ENCODE measurements around the gene XPC.
A peak's percentile ranks its signal among the peaks of the same experiment; 100 is the strongest.

XPC gene

GRCh38 chr3:14169871-14170270 lies 8.5 kb downstream of the XPC start:
- no peak for DNase-seq

DNA sequence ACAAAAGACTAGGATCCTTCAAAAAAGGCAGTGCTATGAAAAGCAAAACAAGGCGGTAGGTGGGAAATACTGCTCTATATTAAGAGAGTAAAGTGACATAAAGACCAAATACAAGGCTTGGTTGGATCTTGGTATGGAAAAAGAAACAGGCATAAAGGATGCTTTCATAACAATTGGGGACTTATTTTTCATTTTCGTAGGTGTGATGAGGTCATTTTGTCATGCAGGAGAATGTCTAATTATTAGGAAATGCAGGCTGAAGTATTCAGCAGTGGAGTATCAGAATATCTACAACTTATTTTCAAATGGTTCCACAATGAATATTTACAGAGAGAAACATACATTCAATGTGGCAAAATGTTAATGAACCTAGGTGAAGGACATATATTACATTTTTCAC lies 9.0 kb downstream of the XPC start:
- peak; percentile 12 to 53 for DNase-seq

DNA sequence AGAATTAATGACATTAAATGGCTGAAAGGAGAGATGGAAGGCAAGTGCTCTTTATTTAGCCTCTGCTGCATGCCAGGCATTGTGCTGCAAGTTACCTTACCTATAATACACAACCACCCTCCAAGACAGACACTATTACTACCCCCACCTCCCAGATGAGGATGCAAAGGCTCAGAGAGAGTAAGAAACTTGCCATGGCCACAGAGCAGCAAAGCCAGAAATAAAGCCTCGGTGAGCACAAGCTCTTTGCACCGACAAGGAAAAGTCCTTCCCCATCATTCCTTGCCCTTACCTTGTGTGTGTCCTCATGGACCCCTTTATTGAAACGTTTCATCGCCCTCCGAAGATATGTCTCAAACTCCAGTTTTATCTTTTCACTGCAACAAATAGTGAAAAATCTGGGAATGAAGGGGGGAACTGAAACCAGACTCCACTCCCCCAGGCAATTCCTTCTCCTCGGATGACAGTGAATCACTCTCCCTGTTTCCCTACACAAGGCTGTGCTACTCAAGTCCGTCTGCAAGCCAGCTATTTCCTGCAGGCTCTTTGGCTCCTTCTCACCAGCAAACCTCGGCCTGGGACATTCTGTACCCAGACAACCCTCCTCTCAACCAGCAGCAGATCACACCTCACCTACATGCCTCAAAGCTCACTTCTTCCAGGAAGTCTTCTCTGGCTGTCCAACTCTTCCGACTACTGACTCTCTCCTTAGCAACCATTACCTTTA lies 11.4 kb downstream of the XPC start:
- DNase-seq = peak in 1 of 2 donors; percentile 50

DNA sequence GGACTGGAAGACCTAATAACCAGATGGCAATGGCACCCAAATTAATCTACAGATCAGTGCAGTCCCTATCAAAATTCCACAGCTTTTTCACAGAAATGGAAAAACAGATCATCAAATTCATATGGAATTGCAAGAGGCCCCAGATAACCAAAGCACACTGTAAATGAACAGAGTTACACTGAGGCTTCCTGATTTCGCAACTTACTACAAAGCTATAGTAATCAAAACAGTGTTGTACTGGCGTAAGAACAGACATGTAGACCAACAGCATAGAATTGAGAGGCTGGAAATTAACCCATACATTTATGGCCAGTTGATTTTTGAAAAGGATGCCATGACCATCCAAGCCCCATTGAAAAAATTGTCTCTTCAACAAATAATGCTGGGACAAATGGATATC lies 16.2 kb downstream of the XPC start:
- DNase-seq = peak; percentile 17 to 40

DNA sequence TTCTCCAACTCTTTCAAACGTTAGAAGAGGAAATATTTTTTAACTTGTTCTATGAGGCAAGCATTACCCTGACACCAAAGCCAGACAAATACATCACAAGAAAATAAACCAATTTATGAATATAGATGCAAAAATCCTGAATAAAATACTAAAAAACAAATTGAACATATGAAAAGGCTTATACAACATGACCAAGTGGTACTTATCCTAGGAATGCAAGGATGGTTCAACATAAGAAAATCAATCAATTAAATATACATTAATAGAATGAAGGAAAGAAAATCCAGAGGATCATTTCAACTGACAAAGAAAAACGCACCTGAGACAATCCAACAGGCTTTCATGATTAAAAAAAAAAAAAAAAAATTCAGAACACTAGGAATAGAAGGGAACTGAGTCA lies 17.1 kb downstream of the XPC start:
- no peak for DNase-seq

DNA sequence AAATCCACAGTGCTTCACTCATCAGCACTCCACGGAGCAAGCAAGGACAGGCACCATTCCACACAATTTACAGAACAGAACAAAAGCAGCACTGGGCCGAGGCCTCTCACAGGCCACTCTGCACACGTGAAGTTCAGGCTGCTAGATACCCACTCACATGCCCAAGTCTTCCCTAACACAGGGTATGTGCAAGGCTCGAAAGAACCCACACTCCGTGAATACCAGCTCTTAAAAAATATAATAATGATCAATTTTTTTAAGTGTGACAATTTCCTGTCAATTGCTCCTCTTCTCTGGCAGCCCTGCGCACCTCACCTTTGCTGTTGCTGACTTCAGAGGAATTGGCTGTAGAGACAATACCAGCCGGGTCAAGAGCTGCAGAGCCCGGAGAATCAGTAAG lies 19.0 kb downstream of the XPC start:
- no peak for DNase-seq

DNA sequence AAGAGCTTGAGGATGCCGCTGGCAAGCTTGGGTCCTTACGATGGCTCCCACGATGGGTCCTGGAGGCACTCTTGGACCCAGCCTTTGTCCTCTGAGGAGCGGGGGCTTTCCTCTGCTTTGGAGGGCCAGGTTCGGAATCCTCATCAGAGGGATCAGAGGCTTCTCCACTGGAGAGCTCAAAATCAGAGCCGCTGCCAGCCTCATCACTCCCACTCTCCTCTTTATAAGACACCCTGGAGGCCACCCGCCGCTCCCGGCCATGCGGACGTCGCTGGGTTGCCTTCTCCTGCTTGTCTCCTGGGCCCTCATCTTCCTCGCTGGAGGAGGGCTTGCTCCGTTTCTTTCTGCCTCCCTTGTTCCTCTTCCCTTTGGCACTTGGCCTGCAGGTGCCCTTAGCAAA lies 20.0 kb downstream of the XPC start:
- no peak for DNase-seq

DNA sequence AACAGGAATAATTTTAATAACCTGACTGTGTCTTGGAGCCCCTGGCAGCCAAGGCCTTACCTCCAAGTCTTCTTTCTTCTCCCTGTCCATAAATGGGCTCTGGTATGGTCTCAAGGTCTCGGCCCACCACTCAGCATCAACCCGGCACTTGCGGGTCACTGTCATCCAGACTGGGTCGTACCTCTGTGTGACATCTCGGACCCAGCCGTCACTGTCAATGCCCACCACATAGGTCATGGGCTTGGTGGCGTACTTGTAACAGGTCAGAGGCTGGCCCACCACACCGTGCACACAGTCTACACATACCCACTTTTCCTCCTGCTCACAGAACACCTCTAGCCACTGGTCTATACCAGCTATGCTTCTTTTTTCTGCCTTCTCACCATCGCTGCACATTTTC lies 20.4 kb downstream of the XPC start:
- DNase-seq = no peak

- no peak for DNase-seq
These were observed 21.4 kb downstream of the XPC start for GRCh38 chr3:14156843-14157561.

GRCh38 chr3:14156201-14156600 lies 22.2 kb downstream of the XPC start:
- no peak for DNase-seq

GRCh38 chr3:14154895-14155440 lies 23.4 kb downstream of the XPC start:
- peak; percentile 55 to 74 for DNase-seq

DNA sequence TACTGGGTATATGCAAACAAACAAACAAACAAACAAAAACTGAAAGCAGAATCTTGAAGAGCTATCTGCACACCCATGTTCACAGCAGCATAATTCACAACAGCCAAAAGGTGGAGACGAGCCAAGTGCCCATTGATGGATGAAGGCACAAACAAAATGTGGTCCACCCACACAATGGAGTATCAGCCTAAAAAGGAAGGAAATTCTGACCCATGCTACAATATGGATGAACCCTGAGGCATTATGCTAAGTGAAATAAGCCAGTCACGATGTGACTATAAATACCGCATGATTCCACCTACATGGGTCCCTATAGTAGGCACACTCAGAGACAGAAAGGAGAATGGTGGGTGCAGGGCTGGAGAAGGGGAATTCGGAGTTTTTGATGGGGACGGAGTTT lies 24.1 kb downstream of the XPC start:
- peak; percentile 27 to 87 for DNase-seq

DNA sequence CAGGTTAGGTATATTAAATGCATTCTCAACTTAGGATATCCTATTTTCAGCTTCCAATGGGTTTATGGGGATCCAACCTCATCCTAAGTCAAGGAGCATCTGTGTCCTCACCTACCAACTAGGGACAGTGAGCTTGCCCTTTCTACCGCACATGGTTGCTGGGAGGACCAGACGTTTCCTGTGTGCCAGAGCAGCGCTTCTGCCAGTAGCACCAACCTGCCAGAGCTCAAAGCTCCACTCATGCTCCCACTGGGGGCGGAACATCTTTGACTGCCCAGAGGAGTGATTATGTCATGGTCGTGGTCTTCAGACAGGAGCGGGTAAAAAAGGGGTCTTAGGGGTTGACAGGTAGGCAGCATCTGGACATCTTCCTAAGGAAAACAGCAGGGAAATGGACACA lies 24.7 kb downstream of the XPC start:
- DNase-seq = no peak

DNA sequence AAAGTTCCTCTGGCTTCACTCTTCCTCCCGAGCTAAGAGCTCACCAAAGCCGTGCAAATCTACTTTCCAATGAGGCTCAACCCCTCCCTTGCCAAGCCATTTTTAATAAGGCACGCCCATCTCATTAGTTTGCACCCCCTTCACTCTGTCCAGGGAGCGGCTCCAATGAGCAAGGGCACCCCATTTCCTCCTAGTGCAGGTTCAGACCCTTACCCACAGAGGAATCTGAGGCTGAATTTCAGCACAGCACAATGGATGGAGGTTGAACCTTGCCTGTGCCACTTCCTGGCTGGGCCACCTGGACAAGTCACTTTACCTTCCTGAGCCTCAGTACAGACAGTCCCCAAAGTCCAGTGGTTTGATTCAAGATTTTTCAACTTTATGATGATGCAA lies 25.4 kb downstream of the XPC start:
- no peak for DNase-seq

DNA sequence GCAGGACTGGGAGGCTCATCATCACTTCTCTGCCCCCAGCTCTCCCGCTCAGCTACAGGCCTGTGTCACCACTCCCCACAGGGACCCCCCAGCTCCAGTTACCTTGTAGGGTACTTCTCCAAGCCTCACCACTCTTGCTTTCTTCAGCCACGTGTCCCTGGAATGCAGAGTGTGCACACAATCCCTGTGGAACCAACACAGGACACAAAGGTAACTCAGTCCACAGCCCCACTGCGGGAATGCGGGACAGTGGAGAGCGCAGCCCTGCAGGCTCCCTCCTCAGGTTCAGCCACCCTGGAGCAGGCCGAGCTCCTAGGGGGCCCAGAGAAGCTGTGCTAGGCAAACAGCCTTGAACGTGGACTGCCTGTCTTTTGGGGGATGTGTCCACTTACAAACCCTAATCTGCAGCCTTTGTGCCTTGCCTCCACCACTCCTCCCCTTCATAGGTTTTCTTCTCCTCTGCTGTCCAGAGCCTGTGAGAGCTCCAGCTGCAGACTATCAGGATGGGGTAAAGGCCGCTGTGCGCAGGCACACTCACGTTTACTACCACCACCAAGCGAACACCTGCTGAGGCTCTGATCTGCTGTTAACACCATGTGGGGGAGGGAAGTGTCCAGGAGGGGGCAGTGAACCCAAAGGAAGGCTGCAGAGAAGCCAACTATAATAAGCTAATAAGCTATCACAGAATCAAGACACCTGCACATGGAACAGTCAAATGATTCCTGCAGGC lies 26.0 kb downstream of the XPC start:
- DNase-seq = no peak

DNA sequence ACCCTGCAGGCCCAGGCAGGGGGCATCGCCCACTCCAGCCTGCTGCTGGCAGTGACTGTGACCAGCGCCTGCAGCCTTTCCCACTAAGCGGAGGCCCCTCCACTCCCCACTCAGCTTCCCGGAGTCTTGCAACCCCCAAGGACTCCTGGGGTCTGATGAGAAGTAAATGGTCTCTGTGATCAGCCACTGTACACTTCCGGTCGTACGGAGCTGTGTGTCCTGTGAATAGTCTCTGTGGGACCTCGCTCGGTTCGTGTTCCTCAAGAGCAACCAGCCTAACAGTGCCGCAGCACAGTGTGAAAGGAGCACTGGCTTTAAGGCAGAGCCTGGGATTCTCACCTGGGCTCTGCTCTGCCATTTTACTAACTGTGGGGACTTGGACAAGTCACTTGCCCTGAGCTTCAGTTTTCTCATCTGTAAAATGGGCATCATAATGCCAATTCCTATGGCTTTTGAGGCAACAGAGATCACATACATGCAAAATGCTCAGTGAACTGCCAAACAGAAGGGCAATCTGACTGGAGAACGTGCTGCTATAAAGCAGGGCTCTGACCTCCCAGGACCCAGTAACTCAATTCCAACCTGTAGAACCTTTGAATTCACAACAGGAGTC lies 26.8 kb downstream of the XPC start:
- no peak for DNase-seq

GRCh38 chr3:14150491-14151230 lies 27.7 kb downstream of the XPC start:
- no peak for DNase-seq

- no peak for DNase-seq
These were observed 28.3 kb downstream of the XPC start for GRCh38 chr3:14150078-14150477.

- DNase-seq = no peak
These were observed 30.1 kb downstream of the XPC start for GRCh38 chr3:14148041-14148985.

- peak in 1 of 2 donors; percentile 36 for DNase-seq
These were observed 30.8 kb downstream of the XPC start for GRCh38 chr3:14147617-14148016.

- peak; percentile 37 to 48 for DNase-seq
These were observed 31.4 kb downstream of the XPC start for GRCh38 chr3:14147066-14147435.

All from inflammatory macrophage treated with lipopolysaccharide for 1 hour (primary cell).